K562 (cell line): ENCODE data around the gene DCST1. TPM values are rescaled to one million over a fixed set of nuclear protein-coding genes. Genes with fewer than 3 reads are reported as not detected.

ENCODE experiments used
- ATF7 ChIP-seq: fragments of 450-650 bp; IDR thresholded peaks from 2 replicates; pipeline ENCODE4 v1.7.1; 2014; ENCODE audit warnings: mild to moderate bottlenecking, moderate library complexity
- BCOR ChIP-seq: fragments of 450-650 bp; IDR thresholded peaks from 2 replicates; pipeline ENCODE4 v1.6.1; 2016
- ELF4 ChIP-seq: fragments of 450-650 bp; formaldehyde crosslinking; IDR thresholded peaks from 2 replicates; pipeline ENCODE4 v1.4.0; 2022; ENCODE audit warnings: missing genetic modification characterization
- FOS ChIP-seq: IDR thresholded peaks from 3 replicates; pipeline ENCODE4 v1.6.1; 2011; ENCODE audit not compliant: insufficient read length; ENCODE audit errors: extremely low read depth
- HNRNPL ChIP-seq: fragments of 200-400 bp; formaldehyde crosslinking; IDR thresholded peaks from 2 replicates; pipeline ENCODE4 v1.6.1; 2017; ENCODE audit warnings: low read depth, mild to moderate bottlenecking, low read length
- PHF20 ChIP-seq: fragments of 450-650 bp; IDR thresholded peaks from 2 replicates; pipeline ENCODE4 v1.6.1; 2018; ENCODE audit not compliant: partially characterized antibody
- SP1 ChIP-seq: sonication (generic); formaldehyde crosslinking; IDR thresholded peaks from 2 replicates; pipeline ENCODE4 v1.8.1; 2022; ENCODE audit warnings: mild to moderate bottlenecking, missing genetic modification reagents
- SP2 ChIP-seq: IDR thresholded peaks from 2 replicates; pipeline ENCODE4 v1.6.1; 2011; ENCODE audit warnings: mild to moderate bottlenecking, low read depth, low read length, moderate library complexity; ENCODE audit not compliant: poor library complexity, severe bottlenecking; ENCODE audit errors: extremely low read depth
- TAF7 ChIP-seq: fragments of 450-650 bp; IDR thresholded peaks from 2 replicates; pipeline ENCODE4 v1.6.1; 2016; ENCODE audit warnings: missing genetic modification characterization, missing compliant biosample characterization
- TAF9B ChIP-seq: fragments of 450-650 bp; IDR thresholded peaks from 2 replicates; pipeline ENCODE4 v1.6.1; 2018; ENCODE audit warnings: mild to moderate bottlenecking; ENCODE audit not compliant: partially characterized antibody
- ZSCAN32 ChIP-seq: fragments of 450-650 bp; formaldehyde crosslinking; IDR thresholded peaks from 2 replicates; pipeline ENCODE4 v1.4.0; 2020; ENCODE audit warnings: mild to moderate bottlenecking, moderate library complexity
- polyA plus RNA-seq, 8 experiments: library from polyadenylated mRNA; depleted of rRNA in 4 of 8; stranded (reverse) in 5 of 8; unstranded in 3 of 8; fragments of >200 nt; fragmentation: Nextera tagmentation in 2 of 8; fragmentation: Illumina TruSeq in 1 of 8; extraction: Ambion mirVana in 2 of 8; extraction: Trizol in 1 of 8; gene quantifications; 2 replicates each; pipeline versions ENCODE4 v1.2.1 to v1.2.3, GENCODE V29; 2011 to 2014; ENCODE audit warnings: inconsistent platforms in 1 of 8, missing spikeins in 1 of 8
- total RNA-seq, 7 experiments: library from RNA; depleted of rRNA in 6 of 7; stranded (reverse); fragments of >200 nt in 6 of 7; fragmentation: Illumina TruSeq in 2 of 7; extraction: Trizol in 2 of 7; gene quantifications; 2 replicates each; pipeline versions ENCODE4 v1.2.1 to v1.2.3, GENCODE V29; 2011 to 2021; ENCODE audit warnings: low replicate concordance in 1 of 7
- TF ChIP-seq, protein P1 (sequence below), 3 experiments: IDR thresholded peaks in 2 of 3; conservative IDR thresholded peaks in 1 of 3; 2 replicates each; pipeline ENCODE4 v1.5.1; 2011 to 2012; ENCODE audit warnings: low read length in 3 of 3, mild to moderate bottlenecking in 3 of 3, control low read depth in 2 of 3, improper control_type of control experiment in 1 of 3, inconsistent platforms in 1 of 3, low read depth in 1 of 3, mixed read lengths in 1 of 3, moderate library complexity in 1 of 3; ENCODE audit not compliant: insufficient read depth in 2 of 3
- TF ChIP-seq, protein P2 (sequence below): sonication (generic); formaldehyde crosslinking; IDR thresholded peaks from 2 replicates; pipeline ENCODE4 v1.4.0; 2020; ENCODE audit warnings: mild to moderate bottlenecking, missing genetic modification reagents
- TF ChIP-seq, protein P3 (sequence below), 2 experiments: IDR thresholded peaks in 1 of 2; conservative IDR thresholded peaks in 1 of 2; 2 replicates each; pipeline ENCODE4 v1.6.1; 2016; ENCODE audit warnings: low read depth in 2 of 2, mild to moderate bottlenecking in 1 of 2, missing compliant biosample characterization in 1 of 2, missing genetic modification characterization in 1 of 2, moderate library complexity in 1 of 2
- TF ChIP-seq, protein P4 (sequence below), 2 experiments: fragments of 450-650 bp; IDR thresholded peaks; 2 replicates each; pipeline ENCODE4 v1.6.1; 2016
- TF ChIP-seq, protein P5 (sequence below): fragments of 250-450 bp; sonication (Bioruptor Pico); IDR thresholded peaks from 2 replicates; pipeline ENCODE4 v1.8.0; 2022; ENCODE audit warnings: moderate library complexity, mild to moderate bottlenecking, inconsistent platforms

Gene DCST1
- total and polyA plus RNA-seq, 9 of the 15 experiments (the other 6 are each of a cell fraction or from before 2014, with no cell fraction given), result not detected

DNA sequence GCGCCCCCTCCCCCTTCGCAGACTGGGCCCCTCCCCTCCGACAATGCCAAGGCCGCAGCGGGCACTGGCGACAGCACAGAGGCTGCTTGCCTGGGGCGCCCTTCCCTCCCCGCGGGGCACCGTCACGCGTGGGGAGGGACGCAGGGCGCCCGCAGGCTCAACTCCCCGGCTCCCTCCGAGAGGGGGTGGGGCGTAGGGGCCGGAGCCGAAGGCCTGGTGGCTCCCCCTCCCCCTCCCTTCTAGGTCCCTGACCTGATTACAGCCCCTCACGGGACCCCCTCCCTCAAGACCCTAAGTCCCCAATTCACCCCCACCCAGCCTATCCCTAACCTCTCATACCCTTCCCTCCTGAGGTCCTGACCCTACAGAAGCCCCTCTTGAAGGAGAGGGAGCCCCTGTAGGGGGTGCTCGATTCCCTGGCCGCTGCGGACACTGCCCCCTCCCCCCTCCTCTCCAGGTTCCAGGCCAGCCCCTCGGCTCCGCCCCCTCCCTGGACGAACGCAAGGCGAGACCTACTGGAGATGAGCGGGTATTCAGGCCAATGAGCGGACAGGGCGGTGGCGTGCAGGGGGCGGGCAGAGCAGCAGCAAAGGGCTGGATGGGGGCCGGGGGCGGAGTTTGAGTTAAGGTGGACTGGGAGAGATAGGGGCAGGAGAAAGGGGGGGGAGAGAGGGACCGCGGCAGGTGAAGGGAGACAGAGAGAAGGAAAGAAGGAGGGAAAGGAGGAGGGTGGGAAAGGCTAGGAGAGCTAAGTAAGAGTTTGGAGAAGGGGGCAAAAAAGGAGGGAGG is 31.8 kb upstream of the DCST1 start (continued):
- TF ChIP-seq, protein P1, sequence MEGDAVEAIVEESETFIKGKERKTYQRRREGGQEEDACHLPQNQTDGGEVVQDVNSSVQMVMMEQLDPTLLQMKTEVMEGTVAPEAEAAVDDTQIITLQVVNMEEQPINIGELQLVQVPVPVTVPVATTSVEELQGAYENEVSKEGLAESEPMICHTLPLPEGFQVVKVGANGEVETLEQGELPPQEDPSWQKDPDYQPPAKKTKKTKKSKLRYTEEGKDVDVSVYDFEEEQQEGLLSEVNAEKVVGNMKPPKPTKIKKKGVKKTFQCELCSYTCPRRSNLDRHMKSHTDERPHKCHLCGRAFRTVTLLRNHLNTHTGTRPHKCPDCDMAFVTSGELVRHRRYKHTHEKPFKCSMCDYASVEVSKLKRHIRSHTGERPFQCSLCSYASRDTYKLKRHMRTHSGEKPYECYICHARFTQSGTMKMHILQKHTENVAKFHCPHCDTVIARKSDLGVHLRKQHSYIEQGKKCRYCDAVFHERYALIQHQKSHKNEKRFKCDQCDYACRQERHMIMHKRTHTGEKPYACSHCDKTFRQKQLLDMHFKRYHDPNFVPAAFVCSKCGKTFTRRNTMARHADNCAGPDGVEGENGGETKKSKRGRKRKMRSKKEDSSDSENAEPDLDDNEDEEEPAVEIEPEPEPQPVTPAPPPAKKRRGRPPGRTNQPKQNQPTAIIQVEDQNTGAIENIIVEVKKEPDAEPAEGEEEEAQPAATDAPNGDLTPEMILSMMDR (IDR thresholded peaks at IDR 0.05 in 2 of 3, conservative IDR thresholded peaks at IDR 0.05 in 1 of 3; ENCODE audit: insufficient read depth in 2 of 3, low read depth in 1 of 3, low read length in 3 of 3), result peak; percentile 60 to 70 (median 65)
- TF ChIP-seq SP2, result peak; percentile 83
- TF ChIP-seq TAF9B, result peak; percentile 63
- TF ChIP-seq FOS, result peak; percentile 84
- peak; percentile 96 for TF ChIP-seq ELF4
- TF ChIP-seq ATF7, result peak; percentile 56; the same call in 1 of the 2 replicates
- TF ChIP-seq TAF7 (tag), result peak; percentile 12
- peak; percentile 83 for TF ChIP-seq SP1 (CRISPR knock-in tag)
- TF ChIP-seq HNRNPL, result peak; percentile 63; the same call in 1 of the 2 replicates
- TF ChIP-seq, protein P2, sequence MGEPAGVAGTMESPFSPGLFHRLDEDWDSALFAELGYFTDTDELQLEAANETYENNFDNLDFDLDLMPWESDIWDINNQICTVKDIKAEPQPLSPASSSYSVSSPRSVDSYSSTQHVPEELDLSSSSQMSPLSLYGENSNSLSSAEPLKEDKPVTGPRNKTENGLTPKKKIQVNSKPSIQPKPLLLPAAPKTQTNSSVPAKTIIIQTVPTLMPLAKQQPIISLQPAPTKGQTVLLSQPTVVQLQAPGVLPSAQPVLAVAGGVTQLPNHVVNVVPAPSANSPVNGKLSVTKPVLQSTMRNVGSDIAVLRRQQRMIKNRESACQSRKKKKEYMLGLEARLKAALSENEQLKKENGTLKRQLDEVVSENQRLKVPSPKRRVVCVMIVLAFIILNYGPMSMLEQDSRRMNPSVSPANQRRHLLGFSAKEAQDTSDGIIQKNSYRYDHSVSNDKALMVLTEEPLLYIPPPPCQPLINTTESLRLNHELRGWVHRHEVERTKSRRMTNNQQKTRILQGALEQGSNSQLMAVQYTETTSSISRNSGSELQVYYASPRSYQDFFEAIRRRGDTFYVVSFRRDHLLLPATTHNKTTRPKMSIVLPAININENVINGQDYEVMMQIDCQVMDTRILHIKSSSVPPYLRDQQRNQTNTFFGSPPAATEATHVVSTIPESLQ (CRISPR knock-in tag), result no peak
- TF ChIP-seq ZSCAN32, result no peak
- TF ChIP-seq PHF20, result peak; percentile 28
- TF ChIP-seq, protein P3, sequence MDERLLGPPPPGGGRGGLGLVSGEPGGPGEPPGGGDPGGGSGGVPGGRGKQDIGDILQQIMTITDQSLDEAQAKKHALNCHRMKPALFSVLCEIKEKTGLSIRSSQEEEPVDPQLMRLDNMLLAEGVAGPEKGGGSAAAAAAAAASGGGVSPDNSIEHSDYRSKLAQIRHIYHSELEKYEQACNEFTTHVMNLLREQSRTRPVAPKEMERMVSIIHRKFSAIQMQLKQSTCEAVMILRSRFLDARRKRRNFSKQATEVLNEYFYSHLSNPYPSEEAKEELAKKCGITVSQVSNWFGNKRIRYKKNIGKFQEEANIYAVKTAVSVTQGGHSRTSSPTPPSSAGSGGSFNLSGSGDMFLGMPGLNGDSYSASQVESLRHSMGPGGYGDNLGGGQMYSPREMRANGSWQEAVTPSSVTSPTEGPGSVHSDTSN (CRISPR knock-in tag; IDR thresholded peaks at IDR 0.05; ENCODE audit: low read depth), result peak; percentile 75
- TF ChIP-seq, protein P3 (tag; conservative IDR thresholded peaks at IDR 0.05; ENCODE audit: low read depth), result peak; percentile 95
- TF ChIP-seq BCOR, result peak; percentile 89
- TF ChIP-seq, protein P4, sequence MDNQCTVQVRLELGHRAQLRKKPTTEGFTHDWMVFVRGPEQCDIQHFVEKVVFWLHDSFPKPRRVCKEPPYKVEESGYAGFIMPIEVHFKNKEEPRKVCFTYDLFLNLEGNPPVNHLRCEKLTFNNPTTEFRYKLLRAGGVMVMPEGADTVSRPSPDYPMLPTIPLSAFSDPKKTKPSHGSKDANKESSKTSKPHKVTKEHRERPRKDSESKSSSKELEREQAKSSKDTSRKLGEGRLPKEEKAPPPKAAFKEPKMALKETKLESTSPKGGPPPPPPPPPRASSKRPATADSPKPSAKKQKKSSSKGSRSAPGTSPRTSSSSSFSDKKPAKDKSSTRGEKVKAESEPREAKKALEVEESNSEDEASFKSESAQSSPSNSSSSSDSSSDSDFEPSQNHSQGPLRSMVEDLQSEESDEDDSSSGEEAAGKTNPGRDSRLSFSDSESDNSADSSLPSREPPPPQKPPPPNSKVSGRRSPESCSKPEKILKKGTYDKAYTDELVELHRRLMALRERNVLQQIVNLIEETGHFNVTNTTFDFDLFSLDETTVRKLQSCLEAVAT (IDR thresholded peaks at IDR 0.05), result peak; percentile 91 to 92
- TF ChIP-seq, protein P5, sequence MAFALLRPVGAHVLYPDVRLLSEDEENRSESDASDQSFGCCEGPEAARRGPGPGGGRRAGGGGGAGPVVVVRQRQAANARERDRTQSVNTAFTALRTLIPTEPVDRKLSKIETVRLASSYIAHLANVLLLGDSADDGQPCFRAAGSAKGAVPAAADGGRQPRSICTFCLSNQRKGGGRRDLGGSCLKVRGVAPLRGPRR (CRISPR knock-in tag), result no peak
